HG03060 (cell line): ENCODE data around the gene C16orf46.
A peak's percentile ranks its signal among the peaks of the same experiment; 100 is the strongest.

Source experiments
- ATAC-seq: cut with Tn5 transposase; IDR thresholded peaks from one replicate; pipeline ENCODE4 v1.9.1; 2021; ENCODE audit warnings: low read depth, moderate number of reproducible peaks; ENCODE audit not compliant: unreplicated experiment

Gene C16orf46

DNA sequence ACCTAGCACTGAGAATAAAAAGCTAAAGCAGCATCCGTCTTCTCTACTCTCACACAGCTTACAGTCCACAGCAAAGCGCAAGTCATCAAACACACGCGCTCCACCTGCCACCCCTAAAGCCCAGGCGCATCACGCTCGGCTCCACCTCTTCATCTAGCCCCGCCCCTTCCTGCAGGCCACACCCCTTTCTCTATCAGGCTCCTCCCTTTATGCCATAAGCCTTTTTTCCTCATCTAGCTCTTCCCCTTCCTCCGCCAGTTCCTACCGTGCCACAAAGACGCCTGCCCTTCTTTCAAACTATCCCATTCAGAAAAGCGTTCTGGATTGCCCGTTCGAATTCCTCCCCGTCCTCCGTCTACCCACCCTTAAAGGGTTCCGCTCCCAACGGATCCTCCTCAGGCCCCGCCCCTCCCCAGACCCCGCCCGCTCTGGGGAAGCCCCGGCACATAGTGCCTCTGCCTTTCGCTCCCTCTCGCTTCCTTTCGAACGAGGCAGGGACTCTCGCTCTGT lies 417 bp downstream of the C16orf46 start:
- ATAC-seq: peak; percentile 47

DNA sequence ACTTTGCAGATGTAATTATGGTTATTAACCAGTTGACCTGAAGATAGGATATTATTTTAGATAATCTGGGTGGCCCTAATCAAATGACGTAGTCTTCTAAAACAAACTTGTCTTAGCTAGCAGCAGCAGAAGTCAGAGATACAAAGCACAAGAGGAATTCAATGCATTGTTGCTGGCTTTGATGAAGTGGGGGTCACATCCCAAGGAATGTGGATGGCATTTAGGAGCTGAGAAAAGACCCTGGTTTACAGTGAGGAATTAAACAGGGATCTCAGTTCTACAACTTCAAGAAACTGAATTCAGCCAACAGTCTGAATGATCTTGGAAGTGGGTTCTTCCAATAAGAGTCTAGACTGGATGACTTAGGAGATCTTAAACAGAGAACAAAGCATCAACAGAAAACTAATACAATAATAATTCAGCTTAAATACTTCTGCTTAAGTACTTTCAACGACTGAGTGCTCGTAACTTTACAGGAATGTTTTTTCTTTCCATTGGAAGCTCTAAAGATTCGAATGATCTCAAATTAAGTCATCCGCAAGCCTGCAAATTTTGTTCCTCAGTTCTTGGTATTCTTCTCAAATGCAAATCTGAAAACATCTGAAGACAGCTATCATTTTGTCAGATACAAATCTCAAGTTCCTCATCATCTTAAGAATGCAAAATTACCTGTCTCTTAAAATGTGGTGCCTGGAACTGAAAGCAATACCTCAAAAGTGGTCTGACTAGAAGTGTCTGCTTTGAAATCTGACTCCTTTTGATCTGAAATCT lies 3.3 kb downstream of the C16orf46 start:
- ATAC-seq: no peak

DNA sequence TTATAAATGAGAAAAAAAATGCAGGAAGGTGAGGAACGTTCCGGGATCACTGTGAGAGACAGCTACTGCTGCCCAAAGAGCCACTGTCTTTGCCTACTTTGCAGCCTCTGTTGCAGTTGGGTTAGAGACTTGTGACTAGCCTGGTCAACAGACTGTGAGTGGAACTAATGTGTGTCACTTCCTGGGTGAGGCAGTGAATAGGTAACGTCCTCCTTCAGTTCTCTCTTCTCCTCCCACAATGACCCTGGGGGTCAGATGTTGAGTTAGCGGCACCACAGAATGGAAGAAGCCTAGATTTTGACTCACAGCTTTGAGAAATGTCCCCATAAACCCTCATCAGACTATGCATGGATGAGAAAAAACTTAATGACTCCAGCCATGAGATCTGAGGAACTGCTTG lies 5.2 kb downstream of the C16orf46 start:
- no peak for ATAC-seq

DNA sequence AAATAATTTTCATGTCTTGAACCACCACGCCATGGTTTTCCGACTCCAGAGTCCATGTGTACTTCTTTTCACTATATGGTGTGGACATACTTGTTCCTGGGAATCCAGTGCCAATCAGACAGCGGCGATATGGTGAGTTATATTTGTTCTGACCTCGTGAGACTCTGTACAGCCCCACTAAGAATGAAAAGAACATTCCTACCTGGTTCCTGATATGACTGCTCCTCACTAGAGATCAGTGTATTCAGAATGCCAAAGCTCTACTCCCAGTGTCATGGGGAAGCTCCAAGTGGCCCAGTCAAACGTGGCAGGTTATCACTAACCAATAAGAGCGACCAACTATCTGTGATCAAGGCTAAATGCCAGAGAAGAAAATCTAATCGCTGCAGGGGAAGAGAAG lies 6.1 kb downstream of the C16orf46 start:
- ATAC-seq: no peak

DNA sequence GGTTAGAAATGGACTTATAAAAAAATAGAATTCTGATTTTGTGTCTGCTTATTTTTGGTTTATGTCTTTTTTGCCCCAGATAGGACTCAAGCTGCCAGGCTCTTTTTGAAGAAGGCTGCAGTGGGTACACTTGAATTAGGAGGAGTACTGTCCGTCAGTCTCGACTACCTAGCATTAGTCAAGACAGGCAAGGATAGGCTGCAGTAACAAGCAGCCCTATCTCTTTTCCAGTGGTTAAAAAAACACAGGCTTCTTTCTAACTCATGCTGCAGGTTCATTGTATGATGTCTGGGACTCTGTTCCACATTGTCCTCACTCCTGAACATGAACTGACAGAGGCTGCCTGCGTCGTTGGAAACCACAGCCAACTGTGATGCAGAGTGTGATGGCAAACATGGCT lies 8.0 kb downstream of the C16orf46 start:
- ATAC-seq: no peak

DNA sequence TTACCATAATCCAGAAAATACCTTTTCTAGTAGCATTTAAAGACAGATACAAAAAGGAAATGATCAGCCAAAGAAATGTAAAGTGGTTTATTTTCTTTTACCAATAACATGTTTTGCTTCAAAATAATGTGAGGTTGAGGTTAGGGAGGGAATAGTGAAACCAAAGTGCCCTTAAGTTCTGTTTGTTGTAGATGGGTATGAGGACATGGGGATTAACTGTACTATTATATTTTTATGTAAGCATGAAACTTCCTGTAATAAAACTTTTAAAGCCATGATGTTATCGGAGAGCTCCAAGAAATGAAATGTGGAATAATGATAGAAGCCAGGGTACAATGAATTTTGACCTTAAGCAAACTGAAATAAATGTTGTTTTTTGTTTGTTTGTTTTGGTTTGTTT lies 9.9 kb downstream of the C16orf46 start:
- ATAC-seq: no peak

DNA sequence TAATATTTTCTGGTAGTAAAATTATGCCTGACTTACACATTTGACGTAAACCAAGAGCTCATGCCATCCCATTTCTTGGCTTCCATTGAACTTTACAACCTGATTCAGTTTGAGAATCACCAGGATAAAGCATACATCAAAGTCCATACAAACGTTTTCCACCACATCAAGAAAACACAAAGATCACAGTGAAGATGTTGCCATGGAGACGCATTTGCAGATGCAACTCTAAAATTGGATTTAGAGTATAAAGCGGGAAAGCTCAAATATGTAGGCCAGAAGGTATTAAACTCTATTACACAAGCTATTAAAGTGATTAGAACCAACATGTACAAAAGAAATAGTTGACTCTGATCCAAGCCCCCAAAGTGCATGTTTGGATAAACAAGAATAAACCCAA lies 10.4 kb downstream of the C16orf46 start:
- ATAC-seq: no peak

DNA sequence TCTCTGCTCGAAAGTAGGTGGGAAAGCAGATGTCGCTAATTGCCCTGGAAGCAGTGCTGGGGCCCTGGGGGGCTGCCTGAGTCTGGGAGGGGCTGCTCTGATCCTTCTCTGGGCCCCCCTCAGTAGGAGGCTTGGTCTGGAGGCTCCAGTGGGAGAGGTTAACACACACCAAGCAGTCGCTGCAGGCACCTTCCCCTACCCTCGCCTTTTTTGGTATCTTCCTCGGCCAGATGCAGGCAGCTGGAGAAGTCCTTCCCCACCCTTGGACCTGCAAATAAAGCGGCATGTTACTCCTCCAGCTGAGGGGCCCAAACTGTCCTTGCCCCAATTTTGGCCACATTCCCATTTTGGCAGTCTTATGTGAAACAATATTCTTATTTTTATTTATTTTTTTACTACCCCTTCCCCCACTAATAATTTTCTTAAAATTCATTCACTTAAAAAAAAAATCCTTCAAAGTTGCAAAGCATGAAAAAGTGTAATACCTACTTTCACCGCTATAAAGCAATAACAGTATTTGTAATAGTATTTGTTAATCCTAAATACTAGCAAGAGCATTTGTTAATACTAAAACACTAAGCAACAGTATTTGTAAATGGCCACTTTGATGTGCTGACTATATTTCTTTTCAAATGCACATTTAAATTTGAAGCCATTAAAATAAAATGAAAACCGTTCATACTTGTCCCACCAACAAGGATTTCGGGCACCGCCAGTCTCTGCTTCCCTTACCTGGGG lies 15.0 kb downstream of the C16orf46 start:
- ATAC-seq: no peak

DNA sequence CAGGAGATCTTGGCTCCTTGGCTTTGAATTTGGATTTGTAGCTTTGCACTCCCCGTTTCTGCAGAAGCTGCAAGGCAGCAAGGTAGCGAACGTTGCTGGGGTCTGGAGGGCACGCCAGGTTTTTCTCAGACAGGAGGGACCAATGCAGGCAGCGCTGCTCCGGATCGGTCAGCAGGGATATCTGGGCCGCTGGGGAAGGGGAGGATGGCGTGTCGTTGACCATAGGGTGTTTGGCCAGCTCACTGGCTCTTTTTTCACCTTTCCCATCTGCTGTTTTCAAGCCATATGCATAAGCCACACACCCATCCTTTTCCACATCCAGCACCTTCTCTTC lies 15.8 kb downstream of the C16orf46 start:
- ATAC-seq: no peak

DNA sequence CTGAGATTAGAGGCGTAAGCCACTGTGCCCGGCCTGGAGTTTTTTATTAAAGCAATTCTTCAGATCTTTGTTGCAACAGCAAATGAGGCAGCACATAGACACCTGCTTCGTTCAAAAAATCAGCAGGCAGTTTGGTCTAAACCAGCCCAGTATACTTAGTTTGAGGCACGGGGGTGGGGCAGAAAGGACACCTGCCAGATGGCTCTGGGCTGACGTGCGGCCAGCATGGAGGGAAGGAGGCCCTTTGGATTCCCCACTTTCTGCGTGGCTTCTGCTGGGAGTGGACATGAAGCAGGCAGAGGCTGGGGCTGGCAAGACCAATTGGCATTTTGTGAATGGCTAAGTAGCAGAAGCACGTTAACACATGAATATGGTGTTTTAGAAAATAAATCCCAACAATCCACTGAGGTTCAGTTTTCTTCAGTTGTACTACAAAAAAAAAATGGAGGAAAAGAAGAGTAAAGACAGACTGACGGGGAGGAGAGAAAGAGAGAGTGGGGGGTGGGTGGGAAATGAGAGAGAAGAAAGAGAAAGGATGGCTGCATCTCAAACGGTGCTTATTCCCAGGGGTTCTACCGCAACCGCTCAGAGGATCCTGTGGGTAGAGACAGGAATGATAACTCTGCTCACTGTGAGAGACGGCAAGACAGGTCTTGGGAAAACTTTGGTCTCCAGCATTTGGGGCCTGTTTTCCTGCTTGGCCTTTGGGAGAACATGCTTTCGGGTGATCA lies 16.3 kb downstream of the C16orf46 start:
- no peak for ATAC-seq

DNA sequence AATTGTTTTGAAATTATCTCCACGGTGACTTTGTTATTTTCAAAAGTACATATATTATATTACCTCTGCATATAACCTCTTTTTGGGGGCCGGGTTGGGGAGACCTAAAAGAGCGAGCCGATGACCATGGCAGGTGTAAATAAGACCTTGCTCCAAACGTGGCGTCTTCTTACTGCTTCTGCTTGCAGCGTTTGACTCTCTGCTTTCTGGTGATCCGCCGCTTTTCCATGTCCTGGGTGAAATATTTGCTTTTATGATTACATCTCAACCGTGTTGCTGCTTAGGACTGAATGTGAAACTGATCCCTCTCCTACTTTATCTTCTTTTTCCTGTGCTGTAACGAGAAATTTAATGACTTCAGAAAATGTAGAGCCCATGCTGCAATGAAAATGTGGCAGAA lies 23.3 kb downstream of the C16orf46 start:
- no peak for ATAC-seq

DNA sequence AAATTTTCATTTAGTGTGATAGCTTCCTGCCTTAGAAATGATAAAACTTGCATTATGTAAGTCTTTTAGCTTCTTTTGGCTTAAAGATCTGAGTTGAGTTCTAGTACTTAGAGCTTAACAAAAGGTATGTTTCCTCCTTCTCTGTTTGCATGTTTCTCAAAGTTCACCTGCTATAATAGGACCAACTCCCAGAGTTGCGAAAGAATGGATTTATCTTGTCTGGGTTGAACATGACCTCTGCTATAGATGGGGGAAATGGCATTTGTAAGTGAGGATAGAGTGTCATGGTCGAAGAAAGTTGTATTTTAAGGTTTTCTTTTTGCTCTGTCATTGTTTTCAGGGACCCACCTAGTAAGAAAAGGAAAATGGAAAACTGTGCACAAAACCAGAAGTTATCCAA lies 34.2 kb downstream of the C16orf46 start:
- ATAC-seq: no peak

DNA sequence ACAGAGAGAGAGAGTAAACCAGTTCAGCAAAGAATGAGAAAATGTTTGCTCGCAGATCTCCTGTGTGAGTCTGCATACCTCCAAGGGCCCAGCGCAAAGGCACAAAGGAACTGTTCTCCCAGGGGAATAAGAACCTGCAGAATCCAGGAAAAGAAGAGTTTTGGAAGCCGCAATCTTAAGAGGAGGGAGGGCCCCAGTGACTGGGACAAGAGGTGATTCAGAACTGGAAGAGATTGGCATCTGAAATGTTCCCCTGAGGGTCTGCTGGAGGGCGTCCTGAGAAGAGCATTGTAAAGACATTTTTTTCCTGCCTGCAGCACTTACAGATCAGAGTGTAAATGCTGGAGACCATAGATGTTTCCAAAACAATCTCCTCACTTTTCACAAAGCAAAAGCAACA lies 35.3 kb downstream of the C16orf46 start:
- no peak for ATAC-seq

DNA sequence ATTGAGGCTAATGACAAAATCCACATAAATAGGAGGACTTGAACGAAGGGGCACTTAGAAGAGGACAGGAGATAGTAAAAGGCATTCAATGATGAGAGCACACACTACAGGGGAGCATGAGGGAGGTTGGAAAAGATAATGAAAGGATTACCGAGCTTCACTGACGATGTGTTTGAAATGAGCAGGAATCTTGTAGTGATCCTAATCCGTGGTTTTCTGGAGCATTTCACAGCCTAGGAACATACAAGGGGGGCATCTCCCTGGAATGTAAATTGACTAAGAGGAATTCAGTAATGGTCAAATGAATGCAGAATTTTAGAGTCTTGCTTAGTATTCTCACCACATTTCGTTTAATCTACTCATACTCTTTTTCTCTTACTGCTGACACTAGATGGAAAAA lies 36.2 kb downstream of the C16orf46 start:
- no peak for ATAC-seq

DNA sequence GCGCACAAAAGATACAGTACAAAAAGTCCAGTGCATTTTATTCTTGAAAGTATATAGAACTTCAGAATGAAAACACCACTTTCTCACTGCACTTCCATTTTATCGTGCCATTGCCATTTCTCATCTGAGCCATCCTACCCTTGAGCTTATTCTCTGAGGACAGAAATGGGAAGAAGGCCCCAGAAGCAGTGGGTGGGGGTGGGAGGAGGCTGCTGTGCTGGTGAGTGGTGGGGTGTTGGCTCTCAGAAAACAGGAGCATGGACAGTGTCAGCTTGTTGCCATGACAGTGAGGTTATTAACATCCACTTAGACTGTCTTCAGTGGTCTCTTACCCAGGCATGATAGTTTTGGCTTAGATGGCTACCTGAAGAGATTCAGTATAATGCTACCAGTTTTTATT lies 36.9 kb downstream of the C16orf46 start:
- ATAC-seq: no peak

DNA sequence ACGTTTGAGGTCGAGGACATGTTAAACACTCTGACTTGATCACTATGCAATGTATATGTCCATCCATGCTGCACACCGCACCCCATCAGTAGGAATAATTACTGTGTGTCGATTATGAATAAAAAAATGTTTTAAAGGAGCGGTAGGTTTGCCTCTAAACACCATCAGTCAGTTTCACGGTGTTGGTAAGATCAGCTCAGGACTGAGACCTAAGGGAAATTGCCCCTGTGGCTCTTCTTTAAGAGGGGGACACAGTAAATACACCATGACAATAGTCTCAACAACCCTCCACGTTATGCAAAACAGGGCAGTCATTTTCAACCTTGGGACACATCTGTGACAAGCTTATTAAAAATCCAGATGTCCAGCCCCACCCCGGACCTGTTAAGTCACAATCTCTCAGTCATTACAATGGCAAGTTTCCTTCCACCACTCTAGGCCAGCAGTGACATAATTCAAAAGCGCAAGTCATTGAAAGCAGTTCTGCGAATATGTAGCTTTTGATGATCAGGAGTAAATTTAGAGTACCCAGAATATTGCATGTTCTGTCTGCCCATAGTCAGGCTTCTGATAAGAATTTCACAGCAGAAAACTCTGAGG lies 40.2 kb downstream of the C16orf46 start:
- ATAC-seq: no peak

DNA sequence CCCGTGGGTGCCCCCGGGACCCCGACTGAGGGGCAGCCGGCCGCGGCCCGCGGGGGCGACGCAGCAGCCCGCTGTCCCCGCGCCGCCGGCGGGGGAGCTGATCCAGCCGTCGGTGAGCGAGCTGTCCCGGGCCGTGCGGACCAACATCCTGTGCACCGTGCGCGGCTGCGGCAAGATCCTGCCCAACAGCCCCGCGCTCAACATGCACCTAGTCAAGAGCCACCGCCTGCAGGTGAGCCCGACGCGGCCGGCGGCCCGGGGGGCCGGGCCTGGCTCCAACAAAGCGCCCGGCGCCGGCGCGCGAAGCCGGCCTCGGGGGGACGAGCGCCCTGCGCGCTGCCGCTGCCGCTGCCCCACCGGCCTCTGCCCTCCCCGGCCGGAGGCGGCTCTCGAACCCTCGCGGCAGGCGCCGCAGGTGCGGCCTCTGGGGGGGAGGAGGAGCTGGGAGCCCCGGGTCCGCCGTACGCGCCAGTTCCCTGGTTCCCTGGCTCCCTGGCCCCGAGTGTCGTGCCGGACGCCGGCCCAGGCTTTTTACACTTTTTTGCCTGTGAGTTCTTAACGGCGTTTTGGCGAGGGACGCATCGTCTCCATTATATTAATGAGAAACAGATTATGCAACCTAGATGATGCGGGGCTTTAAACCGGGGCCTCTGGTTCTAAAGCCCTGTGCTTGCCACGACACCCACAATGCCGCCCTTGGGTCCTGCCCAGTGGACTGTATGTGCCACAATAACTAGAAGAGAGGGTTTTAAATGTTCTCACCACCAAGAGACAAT lies 40.9 kb downstream of the C16orf46 start:
- no peak for ATAC-seq

DNA sequence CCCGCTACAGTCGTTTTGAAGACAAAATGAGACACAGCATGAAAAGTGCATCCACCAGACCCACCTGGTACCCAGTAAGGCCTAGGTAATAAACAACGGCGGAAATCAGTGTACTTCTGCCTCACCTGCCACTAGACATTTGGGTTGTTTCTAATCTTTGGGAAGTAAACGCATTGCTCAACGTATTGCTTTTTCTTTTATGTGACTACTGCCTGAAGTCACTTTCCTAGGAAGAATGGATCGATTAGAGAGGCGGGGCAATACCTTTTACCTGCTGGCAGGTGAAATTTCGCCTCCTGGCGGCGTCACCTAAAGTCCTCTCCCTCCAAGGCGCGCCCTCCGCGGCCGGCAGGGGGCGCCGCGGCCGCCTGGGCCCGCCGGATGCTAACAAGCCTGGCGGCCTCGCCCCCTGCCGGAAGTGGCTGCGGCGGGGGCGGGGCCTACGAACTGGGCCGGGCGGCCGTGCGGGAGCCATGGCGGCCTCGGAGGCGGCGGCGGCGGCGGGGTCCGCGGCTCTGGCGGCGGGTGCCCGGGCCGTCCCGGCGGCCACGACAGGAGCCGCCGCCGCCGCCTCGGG lies 41.6 kb downstream of the C16orf46 start, which contains the start of gene ATMIN:
ATMIN (plus strand) TSS at position 445 of the 577 bp plus-strand sequence; CDS start at position 474, 29 bp downstream.
- no peak for ATAC-seq

DNA sequence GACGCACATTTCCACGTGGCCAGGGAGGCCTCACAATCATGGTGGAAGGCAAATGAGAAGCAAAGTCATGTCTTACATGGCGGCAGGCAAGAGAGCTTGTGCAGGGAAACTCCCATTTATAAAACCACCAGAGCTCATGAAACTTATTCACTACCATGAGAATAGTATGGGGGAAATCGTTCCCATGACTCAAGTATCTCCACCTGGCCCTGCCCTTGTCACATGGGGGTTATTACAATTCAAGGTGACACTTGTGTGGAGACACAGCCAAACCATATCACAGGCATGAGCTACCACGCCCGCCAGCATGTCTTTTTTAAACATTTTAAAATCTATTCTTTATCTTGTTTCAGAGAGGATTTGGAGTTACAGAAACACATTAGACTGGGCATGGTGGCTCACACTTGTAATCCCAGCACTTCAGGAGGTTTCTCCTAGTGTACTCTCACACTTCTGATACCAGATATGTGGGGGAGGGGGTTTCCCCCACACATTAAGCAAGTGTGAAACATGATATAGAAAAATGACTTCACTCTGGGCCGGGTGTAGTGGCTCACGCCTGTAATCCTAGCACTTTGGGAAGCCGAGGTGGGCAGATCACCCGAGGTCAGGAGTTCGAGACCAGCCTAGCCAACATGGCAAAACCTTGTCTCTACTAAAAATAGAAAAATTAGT lies 47.0 kb downstream of the C16orf46 start:
- no peak for ATAC-seq
